A549 treated with RU486 at 1 μM for 4 hours (cell line): ENCODE results near the gene STAT2. TPM values are rescaled to one million over a fixed set of nuclear protein-coding genes. Genes with fewer than 3 reads are reported as not detected.

ENCODE experiments used
- total RNA-seq: library from RNA; stranded (reverse); fragments of 200-300 nt; extraction: Qiagen RNA extraction; gene quantifications from 5 replicates; pipeline ENCODE4 v1.2.3, GENCODE V29; 2022; ENCODE audit warnings: low read depth

STAT2 gene
- 10.6 to 11.7 TPM (median 11.3 TPM) in 5 replicates for total RNA-seq

GRCh38 chr12:56359851-56360767 lies at the start of gene STAT2:
Gene STAT2 (minus strand): TSS chr12:56360107. CDS start chr12:56356571, 3,536 bp downstream.

GRCh38 chr12:56362130-56363059 lies 2.5 kb upstream of the STAT2 start, which contains the start of gene APOF:
Gene APOF (minus strand): TSS chr12:56362857. CDS start chr12:56362745, 112 bp downstream.

GRCh38 chr12:56338308-56339157 lies 21.4 kb downstream of the STAT2 start, which contains the start of gene IL23A:
Gene IL23A (plus strand): TSS chr12:56338884. CDS start chr12:56339045, 161 bp downstream.

GRCh38 chr12:56333679-56334489 lies 26.0 kb downstream of the STAT2 start, which contains the start of gene PAN2:
Gene PAN2 (minus strand): TSS chr12:56334000. CDS start chr12:56333094, 906 bp downstream.

GRCh38 chr12:56315622-56316473 lies 44.1 kb downstream of the STAT2 start, which contains the start of gene CNPY2:
Gene CNPY2 (minus strand): TSS chr12:56315988. CDS start chr12:56315217, 771 bp downstream.

GRCh38 chr12:56299853-56300643 lies 59.9 kb downstream of the STAT2 start, which contains the start of gene CS:
Gene CS (minus strand): TSS chr12:56300330. CDS start chr12:56300201, 129 bp downstream.

Other genes starting within 250 kb of the STAT2 start
- 5,266 to 6,618 TPM (median 5,546 TPM) in 5 replicates for gene RPL41, start 243.5 kb downstream of the STAT2 start, total RNA-seq
- gene ZC3H10, start 241.8 kb downstream of the STAT2 start, total RNA-seq: 2.4 to 3.7 TPM (median 2.8 TPM) in 5 replicates
- gene ESYT1, start 231.8 kb downstream of the STAT2 start, total RNA-seq: 59.0 to 74.9 TPM (median 65.7 TPM) in 5 replicates
- 71.8 to 84.7 TPM (median 75.8 TPM) in 5 replicates for gene MYL6B, start 207.5 kb downstream of the STAT2 start, total RNA-seq
- 2,092 to 2,946 TPM (median 2,208 TPM) in 5 replicates for gene MYL6, start 201.7 kb downstream of the STAT2 start, total RNA-seq
- 30.7 to 37.5 TPM (median 36.2 TPM) in 5 replicates for gene SMARCC2, start 170.6 kb downstream of the STAT2 start, total RNA-seq
- gene RNF41, start 138.2 kb downstream of the STAT2 start, total RNA-seq: 20.2 to 25.5 TPM (median 24.6 TPM) in 5 replicates
- gene NABP2, start 135.8 kb downstream of the STAT2 start, total RNA-seq: 58.0 to 66.9 TPM (median 62.4 TPM) in 5 replicates
- gene SLC39A5, start 130.1 kb downstream of the STAT2 start, total RNA-seq: not detected in 5 replicates
- gene ANKRD52, start 101.7 kb downstream of the STAT2 start, total RNA-seq: 36.4 to 49.1 TPM (median 44.3 TPM) in 5 replicates
- gene COQ10A, start 93.2 kb downstream of the STAT2 start, total RNA-seq: 16.4 to 20.6 TPM (median 19.3 TPM) in 5 replicates
- gene CS, start 59.8 kb downstream of the STAT2 start, total RNA-seq: 152 to 175 TPM (median 157 TPM) in 5 replicates
- 117 to 168 TPM (median 137 TPM) in 5 replicates for gene CNPY2, start 44.1 kb downstream of the STAT2 start, total RNA-seq
- gene PAN2, start 26.1 kb downstream of the STAT2 start, total RNA-seq: 11.9 to 16.2 TPM (median 14.3 TPM) in 5 replicates
- 0.42 to 0.74 TPM (median 0.59 TPM) in 5 replicates for gene IL23A, start 21.2 kb downstream of the STAT2 start, total RNA-seq
- gene APOF, start 2.8 kb upstream of the STAT2 start, total RNA-seq: not detected in 5 replicates
- gene TIMELESS, start 89.3 kb upstream of the STAT2 start, total RNA-seq: 33.4 to 39.1 TPM (median 36.7 TPM) in 5 replicates
- gene MIP, start 94.5 kb upstream of the STAT2 start, total RNA-seq: not detected in 5 replicates
- gene SPRYD4, start 108.5 kb upstream of the STAT2 start, total RNA-seq: 1.6 to 2.1 TPM (median 1.9 TPM) in 5 replicates
- gene GLS2, start 128.1 kb upstream of the STAT2 start, total RNA-seq: 0.09 to 0.76 TPM (median 0.16 TPM) in 5 replicates
- 10.4 to 14.5 TPM (median 13.6 TPM) in 5 replicates for gene RBMS2, start 161.7 kb upstream of the STAT2 start, total RNA-seq